RWPE1 (cell line): ENCODE results near the gene SGSM2.
A peak's percentile ranks its signal among the peaks of the same experiment; 100 is the strongest.

Experiments
- CTCF ChIA-PET: fragments of 350-600 bp; sonication (Branson Sonifier 250); formaldehyde crosslinking; extraction: SDS; loops from one replicate; lab custom pipeline; 2021; lab: Yijun Ruan, JAX
- POLR2A ChIA-PET: fragments of 400-600 bp; formaldehyde crosslinking; extraction: SDS; loops from one replicate; lab custom pipeline; 2020; ENCODE audit warnings: antibody characterized with exemption; ENCODE audit not compliant: low non-redundant PET; lab: Yijun Ruan, JAX
- DNase-seq: peaks from one replicate; pipeline ENCODE4 v3.0.0; 2012; ENCODE audit warnings: low spot score
- H3K27ac ChIP-seq: fragments of 450-650 bp; 2 replicates; pipeline ENCODE4 v1.5.1; 2017
- TF ChIP-seq, protein P1 (sequence below): fragments of 450-650 bp; conservative IDR thresholded peaks from 2 replicates; pipeline ENCODE4 v1.5.1; 2017; ENCODE audit warnings: low read depth, mild to moderate bottlenecking

SGSM2 gene

DNA sequence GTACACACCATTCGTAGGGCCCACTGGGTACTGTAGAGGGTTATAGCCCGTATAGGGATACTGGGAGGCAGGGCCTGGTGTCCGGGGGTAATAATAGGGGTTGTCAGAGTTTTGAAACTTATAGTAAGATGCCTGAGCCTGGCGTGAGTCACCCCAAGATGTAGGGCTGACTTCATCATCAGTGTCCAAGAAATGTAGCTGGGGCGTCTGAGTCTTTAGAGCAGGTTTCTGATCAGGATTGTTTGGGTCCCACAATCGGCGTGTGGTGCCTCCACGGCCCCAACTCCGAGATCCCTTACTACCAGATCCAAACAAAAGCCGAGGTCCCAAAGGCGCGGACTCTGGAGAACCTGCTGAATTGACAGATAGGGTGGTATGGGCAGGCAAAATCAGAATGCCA lies 38.2 kb upstream of the SGSM2 start:
- ChIA-PET POLR2A (no interaction called here), CTCF (interaction anchor here (0.7 kb wide), 1 partner anchor 24 kb away, joined by 5 read pairs; no protein-coding TSS in a partner anchor)
- H3K27ac ChIP-seq = no peak overlapping the region
- DNase-seq = no peak
- TF ChIP-seq, protein P1, sequence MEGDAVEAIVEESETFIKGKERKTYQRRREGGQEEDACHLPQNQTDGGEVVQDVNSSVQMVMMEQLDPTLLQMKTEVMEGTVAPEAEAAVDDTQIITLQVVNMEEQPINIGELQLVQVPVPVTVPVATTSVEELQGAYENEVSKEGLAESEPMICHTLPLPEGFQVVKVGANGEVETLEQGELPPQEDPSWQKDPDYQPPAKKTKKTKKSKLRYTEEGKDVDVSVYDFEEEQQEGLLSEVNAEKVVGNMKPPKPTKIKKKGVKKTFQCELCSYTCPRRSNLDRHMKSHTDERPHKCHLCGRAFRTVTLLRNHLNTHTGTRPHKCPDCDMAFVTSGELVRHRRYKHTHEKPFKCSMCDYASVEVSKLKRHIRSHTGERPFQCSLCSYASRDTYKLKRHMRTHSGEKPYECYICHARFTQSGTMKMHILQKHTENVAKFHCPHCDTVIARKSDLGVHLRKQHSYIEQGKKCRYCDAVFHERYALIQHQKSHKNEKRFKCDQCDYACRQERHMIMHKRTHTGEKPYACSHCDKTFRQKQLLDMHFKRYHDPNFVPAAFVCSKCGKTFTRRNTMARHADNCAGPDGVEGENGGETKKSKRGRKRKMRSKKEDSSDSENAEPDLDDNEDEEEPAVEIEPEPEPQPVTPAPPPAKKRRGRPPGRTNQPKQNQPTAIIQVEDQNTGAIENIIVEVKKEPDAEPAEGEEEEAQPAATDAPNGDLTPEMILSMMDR = no peak

DNA sequence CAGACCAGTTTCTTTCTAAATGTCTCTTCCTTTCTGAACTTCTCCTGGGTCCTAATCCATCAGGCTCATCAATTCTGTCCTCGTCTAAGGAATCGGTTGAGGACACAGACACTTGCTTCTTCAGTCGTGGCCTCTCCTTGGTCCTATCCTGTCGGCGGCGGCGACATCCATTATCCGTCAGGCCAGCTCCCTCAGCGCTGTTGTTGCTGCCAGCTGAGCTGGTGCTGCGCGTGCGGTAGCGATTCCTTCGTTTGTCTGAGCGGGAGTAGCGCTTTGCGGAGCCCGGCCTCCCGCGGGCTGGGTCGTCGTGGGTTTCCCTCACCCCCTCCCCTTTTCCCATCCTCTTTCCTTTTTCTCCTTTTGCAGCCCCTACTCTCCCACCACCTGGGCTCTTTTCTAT lies 37.5 kb upstream of the SGSM2 start:
- no peak overlapping the region for H3K27ac ChIP-seq
- ChIA-PET POLR2A (no interaction called here), CTCF (no interaction called here)
- TF ChIP-seq, protein P1 = no peak
- no peak for DNase-seq

DNA sequence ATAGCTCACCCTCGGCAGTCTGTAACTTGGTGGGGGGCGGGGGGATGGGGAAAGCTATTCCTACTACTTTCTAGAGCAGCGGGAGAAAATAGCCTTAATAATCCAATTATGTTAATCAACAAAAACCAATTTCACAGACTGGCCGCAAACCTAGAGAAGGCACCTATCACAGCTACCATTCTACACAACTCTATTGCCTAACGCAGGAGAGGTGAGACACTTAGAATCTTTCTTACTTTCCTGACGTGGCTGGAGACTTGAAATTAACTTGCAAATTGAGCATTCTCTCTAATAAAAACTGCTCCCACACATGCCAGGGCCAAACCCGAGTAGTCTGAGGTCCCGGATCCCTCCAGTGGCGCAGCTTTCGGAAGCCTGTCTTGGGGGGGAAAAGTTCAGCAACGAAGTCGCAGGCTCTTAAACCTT lies 34.5 kb upstream of the SGSM2 start:
- TF ChIP-seq, protein P1 = no peak
- POLR2A ChIA-PET = interaction anchor here (0.5 to 1.4 kb wide), 3 partner anchors 19 to 33 kb away, joined by 3 read pairs; partner anchors contain the start of gene TSR1
- CTCF ChIA-PET = no interaction called here
- no peak for DNase-seq
- peak overlapping the region; percentile 92 for H3K27ac ChIP-seq

DNA sequence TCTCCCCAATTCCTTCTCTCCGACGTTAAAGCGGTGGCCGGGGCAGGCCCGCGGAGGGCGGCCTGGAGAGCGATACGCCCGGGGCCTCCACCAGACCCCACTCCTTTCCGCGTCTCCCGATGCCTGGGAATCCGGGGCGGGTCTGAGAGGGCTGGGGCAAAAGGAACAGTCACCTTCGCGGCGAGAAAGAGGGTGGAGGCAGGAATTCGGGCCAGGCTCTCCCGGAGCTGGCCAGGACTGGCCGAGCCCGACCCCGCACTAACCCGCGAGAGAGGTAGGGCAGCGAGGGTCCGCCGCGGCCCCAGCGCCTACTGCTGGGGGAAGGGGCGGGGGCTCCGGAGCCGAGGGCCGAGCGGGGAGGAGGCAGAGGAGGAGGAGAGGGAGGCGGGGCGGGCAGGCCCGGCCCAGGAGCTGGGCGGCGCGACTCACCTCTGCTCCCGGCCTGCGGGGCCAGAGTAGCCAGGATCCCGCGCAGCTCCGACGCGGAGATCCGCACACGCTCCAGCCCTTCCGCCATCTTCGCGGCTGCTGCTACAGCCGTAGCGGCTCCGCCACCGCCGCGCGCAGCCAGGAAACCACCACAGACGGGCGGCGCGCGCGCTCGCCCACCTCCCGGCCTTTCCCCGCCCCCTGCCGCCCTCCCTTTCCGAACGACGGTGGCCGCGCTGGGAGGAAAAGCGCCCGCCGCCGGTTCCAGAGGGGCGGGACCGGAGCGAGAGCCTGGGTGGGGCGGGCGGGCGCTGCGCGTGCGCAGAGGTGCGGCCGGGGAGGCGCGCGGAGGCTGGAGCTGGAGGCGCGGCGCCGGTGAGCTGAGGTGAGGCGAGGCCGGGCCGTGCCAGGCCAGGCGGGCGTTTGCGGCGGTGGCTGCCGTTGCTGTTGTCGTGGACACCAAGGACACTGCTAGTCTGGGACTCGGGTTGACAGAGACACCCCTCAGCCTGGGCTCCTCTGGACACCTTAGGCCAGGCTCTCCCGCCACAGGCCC lies 33.8 kb upstream of the SGSM2 start, which contains the start of the genes SMG6 and SRR:
Gene SMG6 (minus strand): TSS at position 582 of the 985 bp plus-strand sequence. CDS start 65 bp downstream, at position 517.
Gene SRR (plus strand): TSS at position 747 of the 985 bp plus-strand sequence. CDS start 11,611 bp downstream, outside the sequence.
- DNase-seq = peak; percentile 99
- TF ChIP-seq, protein P1 = no peak
- H3K27ac ChIP-seq = peak within 1 kb of the TSS; percentile 92
- ChIA-PET POLR2A (interaction anchor here (0.5 to 1.4 kb wide), 4 partner anchors 19 to 112 kb away, joined by 3 to 10 read pairs (median 3); partner anchors contain the start of gene TSR1), CTCF (interaction anchor here (0.5 kb wide), 1 partner anchor 21 kb away, joined by 4 read pairs; no protein-coding TSS in a partner anchor)

DNA sequence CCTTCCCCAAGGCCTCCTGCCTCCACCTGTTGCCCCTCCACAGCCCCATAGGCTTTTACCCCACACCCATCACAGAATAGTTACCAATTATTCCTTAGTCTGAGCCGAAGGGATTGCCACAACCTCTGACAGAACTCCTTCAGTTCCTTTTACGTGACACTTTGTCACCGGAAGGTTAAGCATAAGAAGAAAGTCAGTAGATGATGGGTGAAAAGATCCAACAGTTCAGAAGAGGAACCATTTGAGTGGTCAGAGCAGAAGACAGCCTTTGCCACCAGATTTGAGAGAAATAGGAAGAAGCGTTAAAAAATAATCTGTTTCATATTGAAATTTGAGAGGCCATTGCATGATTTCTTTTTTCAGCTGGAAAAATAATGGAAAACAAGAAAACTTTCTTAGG lies 32.4 kb upstream of the SGSM2 start:
- CTCF ChIA-PET = interaction anchor here (0.8 kb wide), 1 partner anchor 275 kb away, joined by 10 read pairs; the partner anchor contains the start of gene DPH1
- TF ChIP-seq, protein P1 = no peak
- H3K27ac ChIP-seq = no peak overlapping the region
- no peak for DNase-seq
- POLR2A ChIA-PET = no interaction called here
